ENCODE results near the gene COL18A1.

GRCh38 chr21:45556302-45556644 is 151.3 kb downstream of the COL18A1 start:
- TF ChIP-seq CTCF (IDR thresholded peaks at IDR 0.05): no peak
- TF ChIP-seq EP300 (IDR thresholded peaks at IDR 0.05): no peak
